K562 (cell line): ENCODE results near the gene SMAP2. TPM values are rescaled to one million over a fixed set of nuclear protein-coding genes. Genes with fewer than 3 reads are reported as not detected.
A peak's percentile ranks its signal among the peaks of the same experiment; 100 is the strongest.

Experiments used
- FUS ChIP-seq: fragments of 200-400 bp; formaldehyde crosslinking; optimal IDR thresholded peaks from 2 replicates; pipeline ENCODE3; 2017; ENCODE audit warnings: low read depth, low read length
- KDM5B ChIP-seq: fragments of 200-600 bp; sonication (generic); IDR thresholded peaks from 2 replicates; pipeline ENCODE4 v1.6.1; 2012; ENCODE audit warnings: low read depth, mild to moderate bottlenecking, moderate library complexity, low read length, control low read depth, inconsistent platforms; ENCODE audit not compliant: insufficient replicate concordance
- ZBTB40 ChIP-seq, 2 experiments: fragments of 450-650 bp in 1 of 2; sonication (generic) in 1 of 2; formaldehyde crosslinking in 1 of 2; IDR thresholded peaks; 2 replicates each; pipeline versions ENCODE4 v1.7.1 to v1.9.0; 2016 to 2022; ENCODE audit warnings: inconsistent platforms in 1 of 2, mild to moderate bottlenecking in 1 of 2, missing genetic modification reagents in 1 of 2
- ZNF224 ChIP-seq: sonication (generic); formaldehyde crosslinking; IDR thresholded peaks from 2 replicates; pipeline ENCODE4 v1.8.0; 2022; ENCODE audit warnings: mild to moderate bottlenecking, missing genetic modification reagents
- polyA plus RNA-seq, 8 experiments: library from polyadenylated mRNA; depleted of rRNA in 4 of 8; stranded (reverse) in 5 of 8; unstranded in 3 of 8; fragments of >200 nt; fragmentation: Nextera tagmentation in 2 of 8; fragmentation: Illumina TruSeq in 1 of 8; extraction: Ambion mirVana in 2 of 8; extraction: Trizol in 1 of 8; gene quantifications; 2 replicates each; pipeline versions ENCODE4 v1.2.1 to v1.2.3, GENCODE V29; 2011 to 2014; ENCODE audit warnings: inconsistent platforms in 1 of 8, missing spikeins in 1 of 8
- total RNA-seq, 7 experiments: library from RNA; depleted of rRNA in 6 of 7; stranded (reverse); fragments of >200 nt in 6 of 7; fragmentation: Illumina TruSeq in 2 of 7; extraction: Trizol in 2 of 7; gene quantifications; 2 replicates each; pipeline versions ENCODE4 v1.2.1 to v1.2.3, GENCODE V29; 2011 to 2021; ENCODE audit warnings: low replicate concordance in 1 of 7
- TF ChIP-seq, protein P1 (sequence below), 2 experiments: fragments of 450-650 bp; formaldehyde crosslinking in 1 of 2; IDR thresholded peaks; 2 replicates each; pipeline versions ENCODE4 v1.4.0 to v1.6.1; 2014 to 2020; ENCODE audit warnings: mild to moderate bottlenecking in 2 of 2, borderline replicate concordance in 1 of 2, low read depth in 1 of 2

The SMAP2 gene
- total and polyA plus RNA-seq, 9 of the 15 experiments (the other 6 are each of a cell fraction or from before 2014, with no cell fraction given), result 38.7 to 212 (median 94.1) TPM

- TF ChIP-seq, protein P1, sequence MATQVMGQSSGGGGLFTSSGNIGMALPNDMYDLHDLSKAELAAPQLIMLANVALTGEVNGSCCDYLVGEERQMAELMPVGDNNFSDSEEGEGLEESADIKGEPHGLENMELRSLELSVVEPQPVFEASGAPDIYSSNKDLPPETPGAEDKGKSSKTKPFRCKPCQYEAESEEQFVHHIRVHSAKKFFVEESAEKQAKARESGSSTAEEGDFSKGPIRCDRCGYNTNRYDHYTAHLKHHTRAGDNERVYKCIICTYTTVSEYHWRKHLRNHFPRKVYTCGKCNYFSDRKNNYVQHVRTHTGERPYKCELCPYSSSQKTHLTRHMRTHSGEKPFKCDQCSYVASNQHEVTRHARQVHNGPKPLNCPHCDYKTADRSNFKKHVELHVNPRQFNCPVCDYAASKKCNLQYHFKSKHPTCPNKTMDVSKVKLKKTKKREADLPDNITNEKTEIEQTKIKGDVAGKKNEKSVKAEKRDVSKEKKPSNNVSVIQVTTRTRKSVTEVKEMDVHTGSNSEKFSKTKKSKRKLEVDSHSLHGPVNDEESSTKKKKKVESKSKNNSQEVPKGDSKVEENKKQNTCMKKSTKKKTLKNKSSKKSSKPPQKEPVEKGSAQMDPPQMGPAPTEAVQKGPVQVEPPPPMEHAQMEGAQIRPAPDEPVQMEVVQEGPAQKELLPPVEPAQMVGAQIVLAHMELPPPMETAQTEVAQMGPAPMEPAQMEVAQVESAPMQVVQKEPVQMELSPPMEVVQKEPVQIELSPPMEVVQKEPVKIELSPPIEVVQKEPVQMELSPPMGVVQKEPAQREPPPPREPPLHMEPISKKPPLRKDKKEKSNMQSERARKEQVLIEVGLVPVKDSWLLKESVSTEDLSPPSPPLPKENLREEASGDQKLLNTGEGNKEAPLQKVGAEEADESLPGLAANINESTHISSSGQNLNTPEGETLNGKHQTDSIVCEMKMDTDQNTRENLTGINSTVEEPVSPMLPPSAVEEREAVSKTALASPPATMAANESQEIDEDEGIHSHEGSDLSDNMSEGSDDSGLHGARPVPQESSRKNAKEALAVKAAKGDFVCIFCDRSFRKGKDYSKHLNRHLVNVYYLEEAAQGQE (IDR thresholded peaks at IDR 0.05; ENCODE audit: borderline replicate concordance), result no peak
- TF ChIP-seq, protein P1 (CRISPR knock-in tag; IDR thresholded peaks at IDR 0.05; ENCODE audit: low read depth), result no peak
- TF ChIP-seq ZNF224 (CRISPR knock-in tag) (no peak), KDM5B (no peak), FUS (no peak), ZBTB40 (IDR thresholded peaks at IDR 0.05) (peak; percentile 86), ZBTB40 (CRISPR knock-in tag; IDR thresholded peaks at IDR 0.05) (no peak)
These were observed 12.2 kb downstream of the SMAP2 start (continued) for GRCh38 chr1:40385437-40386358.
